Measurements from ENCODE around the gene RPS6KC1. TPM values are rescaled to one million over a fixed set of nuclear protein-coding genes. Genes with fewer than 3 reads are reported as not detected.

Gene RPS6KC1
- total RNA-seq, 1 donor from 2014 or later = 19.2 TPM

- TF ChIP-seq CTCF (conservative IDR thresholded peaks at IDR 0.05) = no peak
- no peaks in the 10 kb centered on the region for H3K27me3 Mint-ChIP-seq
- H3K4me1 Mint-ChIP-seq (ENCODE audit: unreplicated experiment) = peaks cover 4% of the 10 kb centered on the region
- no peaks in the 10 kb centered on the region for H3K36me3 Mint-ChIP-seq
- H3K4me3 Mint-ChIP-seq = no peak overlapping the region
- H3K27ac Mint-ChIP-seq = no peak overlapping the region
- H3K9me3 Mint-ChIP-seq = no peaks in the 10 kb centered on the region
- no peak for DNase-seq (ENCODE audit: extremely low spot score, unreplicated experiment)
Measured at GRCh38 chr1:213066363-213066762, 15.3 kb downstream of the RPS6KC1 start.

- peaks cover 4% of the 10 kb centered on the region for H3K4me1 Mint-ChIP-seq (ENCODE audit: unreplicated experiment)
- no peak overlapping the region for H3K27ac Mint-ChIP-seq
- no peak for TF ChIP-seq CTCF (conservative IDR thresholded peaks at IDR 0.05)
- H3K4me3 Mint-ChIP-seq = no peak overlapping the region
- H3K27me3 Mint-ChIP-seq = no peaks in the 10 kb centered on the region
- H3K36me3 Mint-ChIP-seq = no peaks in the 10 kb centered on the region
- DNase-seq (ENCODE audit: extremely low spot score, unreplicated experiment) = no peak
- no peaks in the 10 kb centered on the region for H3K9me3 Mint-ChIP-seq
Measured at GRCh38 chr1:213067352-213067751, 16.3 kb downstream of the RPS6KC1 start.

GRCh38 chr1:213070406-213070805 lies 19.4 kb downstream of the RPS6KC1 start:
- H3K4me3 Mint-ChIP-seq = no peak overlapping the region
- peaks cover 4% of the 10 kb centered on the region for H3K4me1 Mint-ChIP-seq (ENCODE audit: unreplicated experiment)
- H3K27ac Mint-ChIP-seq = no peak overlapping the region
- no peak for TF ChIP-seq CTCF (conservative IDR thresholded peaks at IDR 0.05)
- DNase-seq (ENCODE audit: extremely low spot score, unreplicated experiment) = no peak
- H3K9me3 Mint-ChIP-seq = no peaks in the 10 kb centered on the region
- H3K36me3 Mint-ChIP-seq = peaks cover 5% of the 10 kb centered on the region
- H3K27me3 Mint-ChIP-seq = no peaks in the 10 kb centered on the region

- Mint-ChIP-seq H3K27ac (no peak overlapping the region), H3K4me1 (ENCODE audit: unreplicated experiment) (no peaks in the 10 kb centered on the region), H3K36me3 (peaks cover 12% of the 10 kb centered on the region), H3K9me3 (no peaks in the 10 kb centered on the region), H3K27me3 (no peaks in the 10 kb centered on the region), H3K4me3 (no peak overlapping the region)
- no peak for DNase-seq (ENCODE audit: extremely low spot score, unreplicated experiment)
- no peak for TF ChIP-seq CTCF (conservative IDR thresholded peaks at IDR 0.05)
Measured at GRCh38 chr1:213075725-213076124, 24.7 kb downstream of the RPS6KC1 start.

GRCh38 chr1:213082420-213083111 lies 31.5 kb downstream of the RPS6KC1 start:
- H3K27me3 Mint-ChIP-seq = no peaks in the 10 kb centered on the region
- H3K9me3 Mint-ChIP-seq = no peaks in the 10 kb centered on the region
- no peak overlapping the region for H3K27ac Mint-ChIP-seq
- no peak for DNase-seq (ENCODE audit: extremely low spot score, unreplicated experiment)
- TF ChIP-seq CTCF (conservative IDR thresholded peaks at IDR 0.05) = no peak
- no peak overlapping the region for H3K4me3 Mint-ChIP-seq
- H3K4me1 Mint-ChIP-seq (ENCODE audit: unreplicated experiment) = no peaks in the 10 kb centered on the region
- H3K36me3 Mint-ChIP-seq = peaks cover 28% of the 10 kb centered on the region

GRCh38 chr1:213083112-213083445 lies 32.0 kb downstream of the RPS6KC1 start:
- no peaks in the 10 kb centered on the region for H3K27me3 Mint-ChIP-seq
- H3K36me3 Mint-ChIP-seq = peaks cover 33% of the 10 kb centered on the region
- no peak for DNase-seq (ENCODE audit: extremely low spot score, unreplicated experiment)
- TF ChIP-seq CTCF (conservative IDR thresholded peaks at IDR 0.05) = no peak
- no peaks in the 10 kb centered on the region for H3K4me1 Mint-ChIP-seq (ENCODE audit: unreplicated experiment)
- no peak overlapping the region for H3K27ac Mint-ChIP-seq
- no peaks in the 10 kb centered on the region for H3K9me3 Mint-ChIP-seq
- no peak overlapping the region for H3K4me3 Mint-ChIP-seq
